GM21576 (cell line): Measurements from ENCODE around the gene DNAH10.
"Not testable (repeated sequence)": the region's sequence is repeated elsewhere in the genome, so short reads cannot be mapped to it uniquely, and the experiment has no call there.

Experiments
- ATAC-seq: cut with Tn5 transposase; IDR thresholded peaks from one replicate; pipeline ENCODE4 v1.9.1; 2021; ENCODE audit warnings: mild to moderate bottlenecking, moderate library complexity; ENCODE audit not compliant: unreplicated experiment

The DNAH10 gene

GRCh38 chr12:123944696-123945095, 182.6 kb downstream of the DNAH10 start:
- ATAC-seq: no peak

- no peak for ATAC-seq
These were observed 183.4 kb downstream of the DNAH10 start for GRCh38 chr12:123945287-123946151.

- no peak for ATAC-seq
These were observed 184.0 kb downstream of the DNAH10 start for GRCh38 chr12:123946152-123946515.

GRCh38 chr12:123946516-123947505, 184.7 kb downstream of the DNAH10 start:
- not testable (repeated sequence) for ATAC-seq

- not testable (repeated sequence) for ATAC-seq
These were observed 185.4 kb downstream of the DNAH10 start for GRCh38 chr12:123947531-123947930.

- no peak for ATAC-seq
These were observed 186.3 kb downstream of the DNAH10 start for GRCh38 chr12:123948401-123948795.

- ATAC-seq: no peak
These were observed 187.0 kb downstream of the DNAH10 start for GRCh38 chr12:123948796-123949769.

GRCh38 chr12:123949770-123950165, 187.7 kb downstream of the DNAH10 start:
- no peak for ATAC-seq

GRCh38 chr12:123950476-123951349, 188.6 kb downstream of the DNAH10 start:
- ATAC-seq: no peak

- no peak for ATAC-seq
These were observed 189.4 kb downstream of the DNAH10 start for GRCh38 chr12:123951467-123951866.

GRCh38 chr12:123952037-123952436, 189.9 kb downstream of the DNAH10 start:
- ATAC-seq: no peak

GRCh38 chr12:123954647-123955350, 192.7 kb downstream of the DNAH10 start:
- no peak for ATAC-seq

GRCh38 chr12:123956249-123956648, 194.1 kb downstream of the DNAH10 start:
- ATAC-seq: no peak

GRCh38 chr12:123957196-123957595, 195.1 kb downstream of the DNAH10 start:
- ATAC-seq: no peak

GRCh38 chr12:123958462-123958861, 196.4 kb downstream of the DNAH10 start:
- ATAC-seq: no peak

- ATAC-seq: no peak
These were observed 196.8 kb downstream of the DNAH10 start for GRCh38 chr12:123958876-123959275.

- ATAC-seq: no peak
These were observed 198.1 kb downstream of the DNAH10 start for GRCh38 chr12:123960029-123960735.

GRCh38 chr12:123960856-123961255, 198.8 kb downstream of the DNAH10 start:
- ATAC-seq: no peak
